Measurements from ENCODE around the gene GFPT2. TPM values are rescaled to one million over a fixed set of nuclear protein-coding genes. Genes with fewer than 3 reads are reported as not detected.

Gene GFPT2
- total and polyA plus RNA-seq, 4 experiments from 2014 or later = 0.12 to 1.00 (median 0.13) TPM; not detected in 1

- Mint-ChIP-seq H3K4me3 (no peak overlapping the region), H3K27ac (no peak overlapping the region), H3K9me3 (peaks cover 0 to 1% (median 0%) of the 10 kb centered on the region in 8 donors), H3K4me1 (no peaks in the 10 kb centered on the region), H3K36me3 (no peaks in the 10 kb centered on the region), H3K27me3 (peaks cover 2 to 4% of the 10 kb centered on the region in 2 donors)
- no peak overlapping the region for H3K4me3 ChIP-seq (ENCODE audit: low read length in 2 of 2)
- no peaks in the 10 kb centered on the region for H3K9me3 ChIP-seq (ENCODE audit: control insufficient read depth in 1 of 2, low read length in 2 of 2)
- no peaks in the 10 kb centered on the region for H3K4me1 ChIP-seq (ENCODE audit: insufficient read depth, low read length)
- no peak for DNase-seq
- no peak overlapping the region for H3K27ac ChIP-seq (ENCODE audit: low read depth, low read length)
- POLR2A ChIA-PET (ENCODE audit: partially characterized antibody) = no interaction called here
- no peaks in the 10 kb centered on the region for H3K36me3 ChIP-seq (ENCODE audit: insufficient read depth, low read length)
- CTCF ChIA-PET (ENCODE audit: partially characterized antibody) = no interaction called here
- intact Hi-C loops (cut with micrococcal nuclease) = no loop called here
- no peaks in the 10 kb centered on the region for H3K27me3 ChIP-seq (ENCODE audit: insufficient read depth, low read length)
Observed at GRCh38 chr5:180395540-180396274, 42.6 kb upstream of the GFPT2 start.

GRCh38 chr5:180394031-180394636, 41.0 kb upstream of the GFPT2 start:
- CTCF ChIA-PET (ENCODE audit: partially characterized antibody) = no interaction called here
- no peak overlapping the region for H3K4me3 ChIP-seq (ENCODE audit: low read length in 2 of 2)
- H3K27ac Mint-ChIP-seq = no peak overlapping the region

GRCh38 chr5:180391276-180391675, 38.1 kb upstream of the GFPT2 start:
- intact Hi-C loops (cut with micrococcal nuclease) = no loop called here
- Mint-ChIP-seq H3K27me3 (peaks cover 1 to 2% of the 10 kb centered on the region in 2 donors), H3K27ac (no peak overlapping the region), H3K36me3 (no peaks in the 10 kb centered on the region), H3K4me3 (no peak overlapping the region), H3K4me1 (no peaks in the 10 kb centered on the region), H3K9me3 (peaks cover 0 to 1% (median 0%) of the 10 kb centered on the region in 8 donors)
- no peaks in the 10 kb centered on the region for H3K4me1 ChIP-seq (ENCODE audit: insufficient read depth, low read length)
- ChIA-PET POLR2A (ENCODE audit: partially characterized antibody) (no interaction called here), CTCF (ENCODE audit: partially characterized antibody) (no interaction called here)
- DNase-seq = no peak
- H3K27ac ChIP-seq (ENCODE audit: low read depth, low read length) = no peak overlapping the region
- H3K36me3 ChIP-seq (ENCODE audit: insufficient read depth, low read length) = no peaks in the 10 kb centered on the region
- H3K9me3 ChIP-seq (ENCODE audit: control insufficient read depth in 1 of 2, low read length in 2 of 2) = no peaks in the 10 kb centered on the region
- H3K27me3 ChIP-seq (ENCODE audit: insufficient read depth, low read length) = no peaks in the 10 kb centered on the region
- H3K4me3 ChIP-seq (ENCODE audit: low read length in 2 of 2) = no peak overlapping the region

More at GRCh38 chr5:180394031-180394636, 41.0 kb upstream of the GFPT2 start:
- Mint-ChIP-seq H3K36me3 (no peaks in the 10 kb centered on the region), H3K4me1 (no peaks in the 10 kb centered on the region), H3K27me3 (peaks cover 1 to 3% of the 10 kb centered on the region in 2 donors), H3K9me3 (peaks cover 0 to 1% (median 0%) of the 10 kb centered on the region in 8 donors), H3K4me3 (no peak overlapping the region)
- Histone ChIP-seq H3K9me3 (ENCODE audit: control insufficient read depth in 1 of 2, low read length in 2 of 2) (no peaks in the 10 kb centered on the region), H3K27ac (ENCODE audit: low read depth, low read length) (no peak overlapping the region), H3K27me3 (ENCODE audit: insufficient read depth, low read length) (no peaks in the 10 kb centered on the region), H3K36me3 (ENCODE audit: insufficient read depth, low read length) (no peaks in the 10 kb centered on the region), H3K4me1 (ENCODE audit: insufficient read depth, low read length) (no peaks in the 10 kb centered on the region)
- POLR2A ChIA-PET (ENCODE audit: partially characterized antibody) = no interaction called here
- no peak for DNase-seq
- intact Hi-C loops (cut with micrococcal nuclease) = no loop called here

- Histone ChIP-seq H3K27ac (ENCODE audit: low read depth, low read length) (no peak overlapping the region), H3K9me3 (ENCODE audit: control insufficient read depth in 1 of 2, low read length in 2 of 2) (no peaks in the 10 kb centered on the region), H3K4me1 (ENCODE audit: insufficient read depth, low read length) (no peaks in the 10 kb centered on the region), H3K4me3 (ENCODE audit: low read length in 2 of 2) (no peak overlapping the region), H3K27me3 (ENCODE audit: insufficient read depth, low read length) (no peaks in the 10 kb centered on the region), H3K36me3 (ENCODE audit: insufficient read depth, low read length) (no peaks in the 10 kb centered on the region)
- intact Hi-C loops (cut with micrococcal nuclease) = no loop called here
- no peak for DNase-seq
- no peak overlapping the region for H3K4me3 Mint-ChIP-seq
- peaks cover 1 to 2% of the 10 kb centered on the region in 2 donors for H3K27me3 Mint-ChIP-seq
- peaks cover 0 to 1% (median 0%) of the 10 kb centered on the region in 8 donors for H3K9me3 Mint-ChIP-seq
- POLR2A ChIA-PET (ENCODE audit: partially characterized antibody) = no interaction called here
- CTCF ChIA-PET (ENCODE audit: partially characterized antibody) = no interaction called here
- H3K4me1 Mint-ChIP-seq = no peaks in the 10 kb centered on the region
- no peaks in the 10 kb centered on the region for H3K36me3 Mint-ChIP-seq
- H3K27ac Mint-ChIP-seq = no peak overlapping the region
Observed at GRCh38 chr5:180390441-180391190, 37.5 kb upstream of the GFPT2 start.

GRCh38 chr5:180389252-180390101, 36.3 kb upstream of the GFPT2 start:
- peaks cover 0 to 1% (median 0%) of the 10 kb centered on the region in 8 donors for H3K9me3 Mint-ChIP-seq
- H3K4me3 ChIP-seq (ENCODE audit: low read length in 2 of 2) = no peak overlapping the region
- no peaks in the 10 kb centered on the region for H3K4me1 Mint-ChIP-seq
- H3K9me3 ChIP-seq (ENCODE audit: control insufficient read depth in 1 of 2, low read length in 2 of 2) = no peaks in the 10 kb centered on the region
- no peak for DNase-seq
- no peak overlapping the region for H3K27ac Mint-ChIP-seq
- H3K4me1 ChIP-seq (ENCODE audit: insufficient read depth, low read length) = no peaks in the 10 kb centered on the region
- H3K36me3 Mint-ChIP-seq = no peaks in the 10 kb centered on the region
- ChIA-PET CTCF (ENCODE audit: partially characterized antibody) (no interaction called here), POLR2A (ENCODE audit: partially characterized antibody) (no interaction called here)
- peaks cover 0 to 3% of the 10 kb centered on the region in 2 donors for H3K27me3 Mint-ChIP-seq
- H3K36me3 ChIP-seq (ENCODE audit: insufficient read depth, low read length) = no peaks in the 10 kb centered on the region
- H3K27ac ChIP-seq (ENCODE audit: low read depth, low read length) = no peak overlapping the region
- intact Hi-C loops (cut with micrococcal nuclease) = no loop called here
- H3K4me3 Mint-ChIP-seq = no peak overlapping the region
- no peaks in the 10 kb centered on the region for H3K27me3 ChIP-seq (ENCODE audit: insufficient read depth, low read length)

- POLR2A ChIA-PET (ENCODE audit: partially characterized antibody) = no interaction called here
- H3K4me3 Mint-ChIP-seq = no peak overlapping the region
Observed at GRCh38 chr5:180387798-180388197, 34.7 kb upstream of the GFPT2 start.

GRCh38 chr5:180382926-180383325, 29.8 kb upstream of the GFPT2 start:
- H3K36me3 Mint-ChIP-seq = no peaks in the 10 kb centered on the region
- intact Hi-C loops (cut with micrococcal nuclease) = no loop called here
- no peak overlapping the region for H3K27ac ChIP-seq (ENCODE audit: low read depth, low read length)
- H3K4me1 ChIP-seq (ENCODE audit: insufficient read depth, low read length) = no peaks in the 10 kb centered on the region
- no peaks in the 10 kb centered on the region for H3K27me3 ChIP-seq (ENCODE audit: insufficient read depth, low read length)
- no peak overlapping the region for H3K4me3 Mint-ChIP-seq
- POLR2A ChIA-PET (ENCODE audit: partially characterized antibody) = no interaction called here
- H3K4me1 Mint-ChIP-seq = no peaks in the 10 kb centered on the region
- no peaks in the 10 kb centered on the region for H3K9me3 Mint-ChIP-seq
- CTCF ChIA-PET (ENCODE audit: partially characterized antibody) = no interaction called here
- no peak for DNase-seq
- no peaks in the 10 kb centered on the region for H3K36me3 ChIP-seq (ENCODE audit: insufficient read depth, low read length)
- H3K4me3 ChIP-seq (ENCODE audit: low read length in 2 of 2) = no peak overlapping the region
- H3K9me3 ChIP-seq (ENCODE audit: control insufficient read depth in 1 of 2, low read length in 2 of 2) = no peaks in the 10 kb centered on the region
- H3K27me3 Mint-ChIP-seq = peaks cover 3 to 5% of the 10 kb centered on the region in 2 donors
- H3K27ac Mint-ChIP-seq = no peak overlapping the region

More at GRCh38 chr5:180387798-180388197, 34.7 kb upstream of the GFPT2 start:
- no peak overlapping the region for H3K27ac ChIP-seq (ENCODE audit: low read depth, low read length)
- DNase-seq = no peak
- Mint-ChIP-seq H3K9me3 (no peaks in the 10 kb centered on the region), H3K36me3 (no peaks in the 10 kb centered on the region), H3K27ac (no peak overlapping the region), H3K4me1 (no peaks in the 10 kb centered on the region), H3K27me3 (peaks cover 0 to 2% of the 10 kb centered on the region in 2 donors)
- CTCF ChIA-PET (ENCODE audit: partially characterized antibody) = no interaction called here
- no peaks in the 10 kb centered on the region for H3K36me3 ChIP-seq (ENCODE audit: insufficient read depth, low read length)
- H3K9me3 ChIP-seq (ENCODE audit: control insufficient read depth in 1 of 2, low read length in 2 of 2) = no peaks in the 10 kb centered on the region
- no peaks in the 10 kb centered on the region for H3K4me1 ChIP-seq (ENCODE audit: insufficient read depth, low read length)
- H3K27me3 ChIP-seq (ENCODE audit: insufficient read depth, low read length) = no peaks in the 10 kb centered on the region
- intact Hi-C loops (cut with micrococcal nuclease) = no loop called here
- no peak overlapping the region for H3K4me3 ChIP-seq (ENCODE audit: low read length in 2 of 2)
